KMS-11 (cell line): Measurements from ENCODE around the gene FAM110D.
A peak's percentile ranks its signal among the peaks of the same experiment; 100 is the strongest.

ENCODE experiments used
- H2AFZ ChIP-seq: fragments of 200-600 bp; sonication (generic); 2 replicates; pipeline ENCODE4 v1.6.1; 2016; ENCODE audit warnings: antibody characterized with exemption, mixed run types, low read depth
- H3K27ac ChIP-seq: fragments of 200-600 bp; sonication (generic); 2 replicates; pipeline ENCODE4 v1.6.1; 2016; ENCODE audit warnings: mild to moderate bottlenecking, mixed run types
- H3K27me3 ChIP-seq: fragments of 200-600 bp; sonication (generic); 2 replicates; pipeline ENCODE4 v1.6.1; 2017; ENCODE audit warnings: mild to moderate bottlenecking, low read depth, mixed run types, moderate library complexity; ENCODE audit not compliant: insufficient read depth
- H3K36me3 ChIP-seq: fragments of 200-600 bp; sonication (generic); 2 replicates; pipeline ENCODE4 v1.6.1; 2017; ENCODE audit warnings: mild to moderate bottlenecking, mixed run types; ENCODE audit not compliant: insufficient read depth
- H3K4me1 ChIP-seq: fragments of 200-600 bp; sonication (generic); 2 replicates; pipeline ENCODE4 v1.6.1; 2016; ENCODE audit warnings: mild to moderate bottlenecking, low read depth, mixed run types; ENCODE audit not compliant: poor library complexity, severe bottlenecking
- H3K4me2 ChIP-seq: fragments of 200-600 bp; sonication (generic); 2 replicates; pipeline ENCODE4 v1.7.0; 2016; ENCODE audit warnings: mild to moderate bottlenecking, mixed run types
- H3K4me3 ChIP-seq: fragments of 200-600 bp; sonication (generic); IDR thresholded peaks from 2 replicates; pipeline ENCODE4 v1.6.1; 2017; ENCODE audit warnings: low read depth, low read length, mixed read lengths; ENCODE audit not compliant: insufficient read depth
- H3K79me2 ChIP-seq: fragments of 200-600 bp; sonication (generic); 2 replicates; pipeline ENCODE4 v1.6.1; 2016; ENCODE audit warnings: low read depth, mixed run types; ENCODE audit not compliant: insufficient read depth
- H3K9ac ChIP-seq: fragments of 200-600 bp; sonication (generic); 2 replicates; pipeline ENCODE4 v1.6.1; 2016; ENCODE audit warnings: mild to moderate bottlenecking, mixed run types
- H4K20me1 ChIP-seq: fragments of 200-600 bp; sonication (generic); 2 replicates; pipeline ENCODE4 v1.6.1; 2016; ENCODE audit warnings: mild to moderate bottlenecking, mixed run types; ENCODE audit not compliant: insufficient read depth
- CTCF ChIP-seq: fragments of 200-600 bp; sonication (generic); conservative IDR thresholded peaks from 2 replicates; pipeline ENCODE4 v1.6.1; 2017; ENCODE audit warnings: low read depth, mild to moderate bottlenecking, antibody characterized with exemption, low read length, moderate library complexity, mixed read lengths

FAM110D gene

GRCh38 chr1:26177182-26177684 is 18.4 kb downstream of the FAM110D start, which contains the start of gene CNKSR1:
Gene CNKSR1, plus strand, starts transcription at chr1:26177491. Its CDS starts 57 bp downstream, at chr1:26177548.
- Histone ChIP-seq H3K4me3 (no peak within 1 kb of the TSS), H3K9ac (peak within 1 kb of the TSS; percentile 38; the same call in 1 of the 2 replicates), H3K27ac (no peak within 1 kb of the TSS), H3K79me2 (no peaks in the 10 kb centered on the region), H3K27me3 (no peaks in the 10 kb centered on the region), H2AFZ (peak within 1 kb of the TSS; percentile 49), H4K20me1 (no peaks in the 10 kb centered on the region), H3K4me2 (peak within 1 kb of the TSS; percentile 17; the same call in 1 of the 2 replicates), H3K36me3 (no peaks in the 10 kb centered on the region), H3K4me1 (peaks cover 12% of the 10 kb centered on the region)
- no peak for TF ChIP-seq CTCF

DNA sequence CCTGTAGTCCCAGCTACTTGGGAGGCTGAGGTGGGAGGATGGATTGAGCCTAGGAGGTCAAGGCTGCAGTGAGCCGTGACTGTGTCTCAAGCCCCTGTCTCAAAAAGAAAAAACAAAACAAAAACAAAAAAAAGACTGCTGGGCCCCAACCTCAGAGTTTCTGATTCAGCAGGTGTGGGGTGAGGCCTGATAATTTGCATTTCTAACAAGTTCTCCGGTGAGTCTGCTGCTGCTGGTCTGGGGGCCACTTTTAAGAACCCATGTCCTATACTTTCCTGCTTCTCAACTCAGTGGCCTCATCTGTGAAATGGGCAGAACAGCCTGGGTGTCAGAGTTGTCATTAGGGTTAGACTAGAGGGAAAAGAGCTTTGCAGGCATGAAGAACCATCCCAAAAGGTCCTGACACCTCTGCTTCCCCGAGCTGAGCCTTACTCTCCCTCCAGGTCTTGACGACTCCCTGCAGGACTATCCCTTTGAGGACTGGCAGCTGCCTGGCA is 21.2 kb downstream of the FAM110D start:
- H3K27ac ChIP-seq: no peak overlapping the region
- no peak overlapping the region for H3K9ac ChIP-seq
- H3K4me3 ChIP-seq: no peak overlapping the region
- no peaks in the 10 kb centered on the region for H3K79me2 ChIP-seq
- no peaks in the 10 kb centered on the region for H3K36me3 ChIP-seq
- peak overlapping the region; percentile 36; the same call in 1 of the 2 replicates for H3K4me2 ChIP-seq
- peaks cover 12% of the 10 kb centered on the region for H3K4me1 ChIP-seq
- no peaks in the 10 kb centered on the region for H4K20me1 ChIP-seq
- H3K27me3 ChIP-seq: no peaks in the 10 kb centered on the region
- no peak for TF ChIP-seq CTCF
- H2AFZ ChIP-seq: no peak overlapping the region

DNA sequence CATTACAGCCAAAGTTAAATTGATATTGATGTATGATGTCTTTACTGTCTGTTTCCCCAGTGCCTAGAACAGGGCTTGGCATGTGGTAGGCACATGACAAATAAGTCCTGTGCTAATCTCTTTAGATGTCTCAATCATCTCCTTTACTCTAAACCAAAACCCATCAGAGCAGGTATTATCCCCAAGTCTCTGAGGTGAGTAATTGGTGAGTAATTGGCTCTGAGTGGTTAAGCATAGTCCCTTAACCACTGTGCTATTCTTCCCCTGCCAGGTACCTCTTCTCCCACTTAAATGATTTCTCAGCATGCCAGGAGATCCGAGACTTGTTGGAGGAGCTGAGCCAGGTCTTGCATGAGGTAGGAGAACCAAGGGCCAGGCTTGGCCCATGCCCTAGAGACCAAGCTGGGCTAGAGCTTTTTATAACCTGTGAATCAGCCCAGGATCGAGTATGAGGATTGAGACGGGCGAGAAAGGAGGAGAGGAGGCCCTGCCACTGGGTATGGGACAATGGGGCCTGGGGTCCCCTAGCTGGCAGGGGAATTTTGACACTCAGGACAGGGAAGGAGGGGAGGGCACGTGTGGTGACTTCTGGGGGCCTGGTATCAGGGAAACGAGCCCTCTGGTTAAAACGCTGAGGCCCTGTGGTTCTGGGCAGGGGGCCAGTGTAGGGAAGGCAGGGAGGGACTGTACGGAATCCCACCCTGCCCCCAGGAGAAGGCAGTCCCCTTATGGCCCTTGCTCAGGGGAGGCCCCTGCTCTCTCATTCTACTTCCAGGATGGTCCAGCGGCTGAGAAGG is 22.9 kb downstream of the FAM110D start:
- H3K79me2 ChIP-seq: no peaks in the 10 kb centered on the region
- H3K4me1 ChIP-seq: peaks cover 12% of the 10 kb centered on the region
- H3K4me2 ChIP-seq: no peak overlapping the region
- H3K27me3 ChIP-seq: no peaks in the 10 kb centered on the region
- H3K4me3 ChIP-seq: no peak overlapping the region
- no peak for TF ChIP-seq CTCF
- H2AFZ ChIP-seq: no peak overlapping the region
- H4K20me1 ChIP-seq: no peaks in the 10 kb centered on the region
- H3K27ac ChIP-seq: no peak overlapping the region
- H3K9ac ChIP-seq: no peak overlapping the region
- no peaks in the 10 kb centered on the region for H3K36me3 ChIP-seq

DNA sequence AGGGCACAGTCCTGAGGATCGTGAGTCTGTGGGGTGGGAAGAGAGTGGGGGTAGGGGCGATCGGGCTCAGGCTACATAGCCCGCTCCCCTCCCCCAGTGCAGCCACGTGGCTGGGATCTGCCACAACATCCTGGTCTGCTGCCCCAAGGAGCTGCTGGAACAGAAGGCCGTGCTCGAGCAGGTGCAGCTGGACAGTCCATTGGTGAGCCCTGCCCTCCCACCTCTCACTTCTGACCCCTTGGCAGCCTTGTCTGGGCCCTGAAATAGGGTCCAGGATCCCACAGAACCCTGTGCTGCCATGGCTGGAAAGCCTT is 23.5 kb downstream of the FAM110D start:
- Histone ChIP-seq H3K9ac (no peak overlapping the region), H3K36me3 (no peaks in the 10 kb centered on the region), H3K4me3 (no peak overlapping the region), H3K79me2 (no peaks in the 10 kb centered on the region), H3K4me2 (no peak overlapping the region), H3K27me3 (no peaks in the 10 kb centered on the region), H4K20me1 (no peaks in the 10 kb centered on the region), H3K27ac (no peak overlapping the region), H3K4me1 (peaks cover 12% of the 10 kb centered on the region), H2AFZ (no peak overlapping the region)
- no peak for TF ChIP-seq CTCF
